SK-N-SH (cell line): ENCODE results near the gene MAPKAP1. TPM values are rescaled to one million over a fixed set of nuclear protein-coding genes. Genes with fewer than 3 reads are reported as not detected.

Experiments
- CTCF ChIA-PET: fragments of 300-600, 350-600 bp; formaldehyde crosslinking; extraction: SDS; loops from one replicate; lab custom pipeline; 2021; lab: Yijun Ruan, JAX
- POLR2A ChIA-PET: fragments of 350-600 bp; sonication (Branson Sonifier 250); formaldehyde crosslinking; extraction: SDS; loops from one replicate; lab custom pipeline; 2020; ENCODE audit warnings: antibody characterized with exemption, inconsistent platforms; lab: Yijun Ruan, JAX
- DNase-seq: peaks from one replicate; pipeline ENCODE4 v3.0.0; 2012
- H2AFZ ChIP-seq: fragments of 200-600 bp; sonication (generic); 2 replicates; pipeline ENCODE4 v1.8.1; 2016; ENCODE audit warnings: antibody characterized with exemption, mild to moderate bottlenecking, low read depth
- H3F3A ChIP-seq: fragments of 200-600 bp; sonication (generic); replicated peaks from 2 replicates; pipeline ENCODE3; 2016; ENCODE audit warnings: antibody characterized with exemption, mild to moderate bottlenecking; ENCODE audit not compliant: insufficient read depth
- H3K27ac ChIP-seq, 2 experiments: fragments of 200-500 bp in 1 of 2; fragments of 200-600 bp in 1 of 2; sonication (Bioruptor generic) in 1 of 2; sonication (generic), shearing (Covaris generic) in 1 of 2; 2 replicates each; pipeline versions ENCODE4 v1.5.1 to v1.6.1; 2014 to 2016; ENCODE audit warnings: low read depth in 2 of 2, inconsistent platforms in 1 of 2, low read length in 1 of 2, mild to moderate bottlenecking in 1 of 2, mixed read lengths in 1 of 2
- H3K27me3 ChIP-seq: fragments of 200-600 bp; sonication (generic), shearing (Covaris generic); 2 replicates; pipeline ENCODE4 v1.6.1; 2016; ENCODE audit warnings: mixed run types; ENCODE audit not compliant: insufficient read depth
- H3K36me3 ChIP-seq, 2 experiments: fragments of 200-500 bp in 1 of 2; fragments of 200-600 bp in 1 of 2; sonication (Bioruptor generic) in 1 of 2; sonication (generic) in 1 of 2; replicated peaks in 1 of 2; 2 replicates each; pipeline versions ENCODE3 to v1.5.1; 2014 to 2016; ENCODE audit warnings: low read length in 1 of 2, mild to moderate bottlenecking in 1 of 2; ENCODE audit not compliant: insufficient read depth in 2 of 2, control insufficient read depth in 1 of 2
- H3K4me1 ChIP-seq, 2 experiments: fragments of 200-500 bp in 1 of 2; fragments of 200-600 bp in 1 of 2; sonication (Bioruptor generic) in 1 of 2; sonication (generic), shearing (Covaris generic) in 1 of 2; 2 replicates each; pipeline versions ENCODE4 v1.5.1 to v1.6.1; 2014 to 2016; ENCODE audit warnings: low read depth in 1 of 2, low read length in 1 of 2, mixed run types in 1 of 2; ENCODE audit not compliant: insufficient read depth in 2 of 2, control insufficient read depth in 1 of 2
- H3K4me2 ChIP-seq: fragments of 200-600 bp; sonication (generic), shearing (Covaris generic); 2 replicates; pipeline ENCODE4 v1.6.1; 2017; ENCODE audit warnings: mixed run types
- H3K4me3 ChIP-seq, 2 experiments: fragments of 200-500 bp in 1 of 2; fragments of 200-600 bp in 1 of 2; sonication (Bioruptor generic) in 1 of 2; sonication (generic), shearing (Covaris generic) in 1 of 2; 2 replicates each; pipeline versions ENCODE4 v1.5.1 to v1.8.1; 2014 to 2016; ENCODE audit warnings: low read depth in 2 of 2, inconsistent platforms in 1 of 2, low read length in 1 of 2, mild to moderate bottlenecking in 1 of 2, mixed read lengths in 1 of 2, moderate library complexity in 1 of 2
- H3K79me2 ChIP-seq: fragments of 200-600 bp; sonication (generic); 2 replicates; pipeline ENCODE4 v1.8.1; 2017; ENCODE audit warnings: mild to moderate bottlenecking; ENCODE audit not compliant: insufficient read depth
- H3K9ac ChIP-seq: fragments of 200-600 bp; sonication (generic); 2 replicates; pipeline ENCODE4 v1.6.1; 2017; ENCODE audit warnings: mixed run types
- H3K9me2 ChIP-seq: fragments of 200-600 bp; sonication (generic); 2 replicates; pipeline ENCODE4 v1.6.1; 2017; ENCODE audit warnings: mixed run types
- H3K9me3 ChIP-seq: fragments of 200-600 bp; sonication (generic); 2 replicates; pipeline ENCODE4 v1.6.1; 2017; ENCODE audit warnings: mixed run types, mild to moderate bottlenecking, moderate library complexity
- H4K20me1 ChIP-seq: fragments of 200-600 bp; sonication (generic); 2 replicates; pipeline ENCODE4 v1.6.1; 2017; ENCODE audit warnings: mild to moderate bottlenecking, mixed run types; ENCODE audit not compliant: insufficient read depth
- TAF1 ChIP-seq: IDR thresholded peaks from 2 replicates; pipeline ENCODE4 v1.6.1; 2012; ENCODE audit warnings: low read depth, mild to moderate bottlenecking, low read length, moderate library complexity, borderline replicate concordance
- WGBS: methylation state at CpG from one replicate; pipeline ENCODE4 v1.1.6; 2017; ENCODE audit warnings: low lambda C conversion rate; 5-methylcytosine and 5-hydroxymethylcytosine counted together
- polyA plus RNA-seq, 3 experiments: library from polyadenylated mRNA; depleted of rRNA; stranded (reverse); fragments of >200 nt; gene quantifications; 2 replicates each; pipeline ENCODE4 v1.2.3, GENCODE V29; 2012
- small RNA-seq, 7 experiments: library from RNA; depleted of rRNA; stranded (forward); fragments of <200 nt; gene quantifications; one replicate each; pipeline ENCODE3, GENCODE V24; 2012

MAPKAP1 gene
- polyA plus RNA-seq, 1 of the 3 experiments (the other 2 are of a cell fraction) = 117 TPM

GRCh38 chr9:125387861-125388524 lies 319.0 kb downstream of the MAPKAP1 start:
- Histone ChIP-seq H3K4me2 (no peak overlapping the region), H3K4me3 (no peak overlapping the region), H3K36me3 (no peaks in the 10 kb centered on the region), H3K79me2 (no peaks in the 10 kb centered on the region), H3K27me3 (no peaks in the 10 kb centered on the region), H2AFZ (no peak overlapping the region), H3K9me3 (no peaks in the 10 kb centered on the region), H3K9ac (no peak overlapping the region), H3K9me2 (no peaks in the 10 kb centered on the region), H3K27ac (no peak overlapping the region), H3K4me1 (no peaks in the 10 kb centered on the region), H3F3A (no peaks in the 10 kb centered on the region), H4K20me1 (no peaks in the 10 kb centered on the region)
- ChIA-PET POLR2A (no interaction called here), CTCF (interaction anchor here (3.3 kb wide), 1 partner anchor 20 kb away, joined by 12 read pairs; no protein-coding TSS in a partner anchor)
- WGBS = 90% methylated on average over 13 of the region's 14 CpGs
- no peak for TF ChIP-seq TAF1
- DNase-seq = no peak

Small RNA genes within 50 kb of the gene (small RNA-seq; reads per million reads assigned to genes)
- 0 reads per million in 7 experiments for gene RF00017

Other genes with a start within 250 kb of the MAPKAP1 start
- gene PBX3, start 40.2 kb upstream of the MAPKAP1 start, polyA plus RNA-seq (2012; rRNA removed) = 73.0 and 87.0 TPM in 2 replicates